ENCODE data around the gene PDGFA. TPM values are rescaled to one million over a fixed set of nuclear protein-coding genes. Genes with fewer than 3 reads are reported as not detected.
"Not testable (repeated sequence)": the region's sequence is repeated elsewhere in the genome, so short reads cannot be mapped to it uniquely, and the experiment has no call there.

PDGFA gene
- total RNA-seq, 1 donor from 2014 or later, result 19.7 TPM

- not testable (repeated sequence) for DNase-seq (ENCODE audit: low spot score)
These were observed 32.7 kb upstream of the PDGFA start for GRCh38 chr7:552151-552867.

GRCh38 chr7:551615-551970 is 31.9 kb upstream of the PDGFA start:
- not testable (repeated sequence) for DNase-seq (ENCODE audit: low spot score)

GRCh38 chr7:550881-551614 is 31.4 kb upstream of the PDGFA start:
- DNase-seq (ENCODE audit: low spot score), result no peak

- no peak for DNase-seq (ENCODE audit: low spot score)
These were observed 30.4 kb upstream of the PDGFA start for GRCh38 chr7:549891-550625.

GRCh38 chr7:549066-549890 is 29.6 kb upstream of the PDGFA start:
- no peak for DNase-seq (ENCODE audit: low spot score)

GRCh38 chr7:548401-548800 is 28.8 kb upstream of the PDGFA start:
- no peak for DNase-seq (ENCODE audit: low spot score)

- no peak for DNase-seq (ENCODE audit: low spot score)
These were observed 25.8 kb upstream of the PDGFA start for GRCh38 chr7:545470-545869.

GRCh38 chr7:544338-545221 is 24.9 kb upstream of the PDGFA start:
- DNase-seq (ENCODE audit: low spot score), result no peak

GRCh38 chr7:543501-544337 is 24.1 kb upstream of the PDGFA start:
- DNase-seq (ENCODE audit: low spot score), result no peak

- no peak for DNase-seq (ENCODE audit: low spot score)
These were observed 23.3 kb upstream of the PDGFA start for GRCh38 chr7:542713-543500.

- no peak for DNase-seq (ENCODE audit: low spot score)
These were observed 22.6 kb upstream of the PDGFA start for GRCh38 chr7:542131-542712.

GRCh38 chr7:541661-542060 is 22.0 kb upstream of the PDGFA start:
- no peak for DNase-seq (ENCODE audit: low spot score)

- no peak for DNase-seq (ENCODE audit: low spot score)
These were observed 21.4 kb upstream of the PDGFA start for GRCh38 chr7:540997-541396.

GRCh38 chr7:540579-540978 is 20.9 kb upstream of the PDGFA start:
- DNase-seq (ENCODE audit: low spot score), result no peak

- no peak for DNase-seq (ENCODE audit: low spot score)
These were observed 20.2 kb upstream of the PDGFA start for GRCh38 chr7:539731-540411.

- no peak for DNase-seq (ENCODE audit: low spot score)
These were observed 19.4 kb upstream of the PDGFA start for GRCh38 chr7:538764-539685.

Measured in mesenteric fat pad (tissue), 1 donor.